HG02759 (cell line): Measurements from ENCODE around the gene TFF3.
A peak's percentile ranks its signal among the peaks of the same experiment; 100 is the strongest.

ENCODE experiments used
- ATAC-seq: cut with Tn5 transposase; IDR thresholded peaks from one replicate; pipeline ENCODE4 v1.9.1; 2021; ENCODE audit warnings: mild to moderate bottlenecking, moderate library complexity; ENCODE audit not compliant: unreplicated experiment

The TFF3 gene

DNA sequence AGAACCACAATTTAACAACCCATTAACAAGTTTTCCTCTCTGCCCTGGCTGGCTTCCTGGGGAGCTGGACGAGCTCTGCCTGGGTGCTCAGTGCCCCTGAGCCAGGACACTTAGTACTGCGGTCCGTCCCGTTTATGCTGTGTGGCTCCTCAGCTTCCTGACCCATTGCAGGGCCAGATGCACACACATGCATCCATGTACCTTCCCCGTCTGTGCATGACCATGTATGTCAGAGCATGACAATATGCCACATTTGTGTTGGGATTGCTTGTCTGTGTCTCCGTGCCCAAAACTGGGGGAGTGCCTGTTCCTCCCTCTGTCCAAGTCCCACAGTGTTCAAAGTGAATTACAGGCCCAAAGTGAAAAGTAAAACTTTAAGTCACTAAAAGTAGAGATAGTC lies 9.7 kb upstream of the TFF3 start:
- no peak for ATAC-seq

GRCh38 chr21:42321845-42322244 lies 6.6 kb upstream of the TFF3 start:
- ATAC-seq, result no peak

DNA sequence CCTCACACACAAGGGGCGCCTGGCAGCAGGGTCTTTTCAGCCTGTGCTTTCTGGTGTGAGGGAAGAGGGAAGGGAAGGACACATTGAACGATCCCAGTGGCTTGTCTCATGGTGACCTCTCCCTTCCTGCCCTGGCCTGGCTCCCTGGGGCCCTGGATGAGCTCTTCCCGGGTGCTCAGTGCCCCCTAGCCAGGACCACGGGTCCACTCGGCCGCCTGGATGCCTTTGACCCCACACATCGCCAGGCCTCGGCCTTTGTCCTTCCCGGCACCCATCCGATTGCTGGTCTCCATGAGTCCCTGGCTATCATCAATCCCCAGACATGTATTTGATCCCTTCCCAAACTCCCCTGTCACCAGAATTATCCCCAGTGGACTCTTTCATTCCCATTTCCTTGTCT lies 6.0 kb upstream of the TFF3 start:
- ATAC-seq, result no peak

- no peak for ATAC-seq
Observed at GRCh38 chr21:42320791-42321190, 5.6 kb upstream of the TFF3 start.

- ATAC-seq, result peak; percentile 6
Observed at GRCh38 chr21:42319851-42320572, 4.8 kb upstream of the TFF3 start.

GRCh38 chr21:42319376-42319775 lies 4.2 kb upstream of the TFF3 start:
- ATAC-seq, result peak; percentile 60

- ATAC-seq, result no peak
Observed at GRCh38 chr21:42317826-42318746, 2.9 kb upstream of the TFF3 start.

GRCh38 chr21:42317341-42317741 lies 2.1 kb upstream of the TFF3 start:
- ATAC-seq, result no peak

- no peak for ATAC-seq
Observed at GRCh38 chr21:42316891-42317290, 1.7 kb upstream of the TFF3 start.

- ATAC-seq, result no peak
Observed at GRCh38 chr21:42314616-42315295, 453 bp downstream of the TFF3 start.

DNA sequence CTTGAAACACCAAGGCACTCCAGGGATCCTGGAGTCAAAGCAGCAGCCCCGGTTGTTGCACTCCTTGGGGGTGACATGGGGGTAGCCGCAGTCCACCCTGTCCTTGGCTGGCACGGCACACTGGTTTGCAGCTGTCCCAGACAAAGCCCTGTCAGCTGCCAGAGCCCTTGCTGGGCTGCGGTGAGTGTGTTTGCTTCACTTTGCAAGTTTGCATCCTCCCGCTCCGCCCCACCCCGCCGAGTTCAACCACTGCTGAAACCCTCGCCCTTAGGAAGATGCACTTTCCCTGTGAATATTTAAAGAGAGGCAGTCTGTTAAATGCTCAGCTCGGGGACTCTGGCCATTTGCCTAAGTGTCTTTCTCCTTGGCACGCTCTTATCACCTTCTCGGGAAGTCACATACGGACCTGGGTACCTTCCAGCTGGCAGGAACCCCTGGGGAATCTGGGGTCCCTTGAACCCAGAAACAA lies 1.7 kb downstream of the TFF3 start:
- ATAC-seq, result no peak

DNA sequence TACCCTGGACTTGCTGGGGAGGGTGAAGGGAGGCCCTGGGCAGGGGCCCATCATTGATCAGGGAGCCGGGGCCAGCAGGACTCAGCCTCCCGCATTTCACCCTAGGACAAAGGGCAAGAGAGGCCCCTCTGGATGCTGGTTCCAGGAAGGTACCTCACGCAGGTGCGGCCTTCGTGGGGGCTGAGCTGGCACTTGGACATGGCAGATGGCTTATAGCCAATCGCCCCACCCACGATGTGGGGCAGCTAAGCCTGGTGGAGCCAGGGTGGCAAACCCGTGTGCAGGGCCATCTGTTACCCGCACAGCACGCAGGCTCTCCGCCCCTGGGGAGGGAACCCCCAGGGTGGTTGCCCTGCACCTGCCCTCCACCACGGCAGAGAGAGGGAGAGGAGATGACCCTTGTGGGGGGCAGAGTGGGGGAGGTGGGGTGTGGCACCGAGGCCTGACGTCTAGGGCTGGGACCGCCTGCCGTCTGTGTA lies 2.5 kb downstream of the TFF3 start:
- ATAC-seq, result no peak

DNA sequence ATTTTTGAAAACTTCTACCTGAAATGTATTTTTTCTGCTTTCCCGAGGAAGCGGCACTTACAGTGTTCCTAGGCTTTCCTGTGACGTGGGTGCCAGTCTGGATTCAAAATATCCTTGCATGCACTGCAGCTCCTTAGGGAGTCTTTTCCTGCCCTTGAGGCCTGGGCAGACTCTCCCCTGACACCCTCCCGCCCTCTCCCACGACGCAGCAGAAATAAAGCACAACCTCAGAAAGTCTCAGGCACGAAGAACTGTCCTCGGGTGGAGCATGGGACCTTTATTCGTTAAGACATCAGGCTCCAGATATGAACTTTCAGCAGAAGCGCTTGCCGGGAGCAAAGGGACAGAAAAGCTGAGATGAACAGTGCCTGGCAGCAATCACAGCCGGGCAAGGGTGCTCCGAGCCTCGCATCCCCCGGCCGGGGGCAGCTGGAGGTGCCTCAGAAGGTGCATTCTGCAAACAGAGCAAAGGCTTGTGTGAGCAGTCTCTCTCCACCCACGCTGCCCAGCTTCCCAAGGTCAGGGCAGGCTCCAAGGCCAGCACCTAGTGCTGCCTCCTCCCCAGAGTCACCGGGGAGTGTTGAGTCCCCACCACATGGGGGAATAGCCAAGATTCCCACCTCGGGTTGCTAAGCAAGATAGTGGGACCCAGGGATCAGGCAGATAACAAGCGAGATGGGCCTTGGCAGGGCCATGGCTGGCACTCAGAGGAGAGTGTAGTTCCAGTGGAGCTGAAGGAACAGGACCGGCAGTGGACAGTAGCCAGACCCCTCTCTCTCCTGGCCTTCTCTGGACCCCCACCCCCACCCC lies 3.2 kb downstream of the TFF3 start:
- ATAC-seq, result no peak

- ATAC-seq, result no peak
Observed at GRCh38 chr21:42311160-42311559, 4.0 kb downstream of the TFF3 start.

GRCh38 chr21:42310411-42311001 lies 4.7 kb downstream of the TFF3 start:
- no peak for ATAC-seq

- no peak for ATAC-seq
Observed at GRCh38 chr21:42309753-42310213, 5.4 kb downstream of the TFF3 start.

DNA sequence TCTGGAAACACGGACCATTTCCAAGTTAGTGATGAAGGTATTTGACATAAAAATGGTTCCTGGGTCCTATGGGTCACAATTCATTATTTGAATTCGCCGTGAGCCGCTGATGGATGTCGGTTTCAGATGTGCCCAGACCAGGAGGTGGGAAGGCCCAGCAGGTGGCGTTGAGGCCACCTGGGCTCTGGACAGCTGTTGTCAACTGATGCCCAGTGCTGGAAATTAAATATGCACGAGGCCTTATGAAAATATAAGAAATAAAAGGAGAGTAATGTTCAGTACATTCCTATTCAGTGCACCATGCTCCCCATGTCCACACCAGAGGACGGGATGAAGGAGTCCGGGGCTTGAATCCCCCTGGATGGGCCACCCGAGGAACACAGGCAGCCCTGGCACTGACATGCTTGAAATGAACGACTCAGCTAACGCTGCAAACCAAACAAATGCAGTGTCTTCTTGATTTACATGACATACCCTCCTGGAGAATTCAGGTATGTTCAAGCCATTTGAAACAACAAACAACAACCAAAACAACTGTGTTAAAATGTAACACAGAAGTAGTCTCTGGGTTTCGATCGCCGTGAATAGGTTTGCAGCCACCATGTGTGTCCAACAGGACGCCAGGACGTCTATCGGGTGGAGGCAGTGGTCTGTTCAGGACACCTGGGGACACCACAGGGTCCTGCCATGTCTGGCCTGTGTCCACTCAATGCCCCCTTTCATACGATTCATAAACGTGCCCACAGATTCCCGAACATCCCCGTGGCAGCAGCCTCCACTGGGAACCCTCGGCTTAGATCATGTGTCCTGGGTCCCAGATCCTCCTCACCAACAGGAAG lies 6.1 kb downstream of the TFF3 start:
- ATAC-seq, result no peak

DNA sequence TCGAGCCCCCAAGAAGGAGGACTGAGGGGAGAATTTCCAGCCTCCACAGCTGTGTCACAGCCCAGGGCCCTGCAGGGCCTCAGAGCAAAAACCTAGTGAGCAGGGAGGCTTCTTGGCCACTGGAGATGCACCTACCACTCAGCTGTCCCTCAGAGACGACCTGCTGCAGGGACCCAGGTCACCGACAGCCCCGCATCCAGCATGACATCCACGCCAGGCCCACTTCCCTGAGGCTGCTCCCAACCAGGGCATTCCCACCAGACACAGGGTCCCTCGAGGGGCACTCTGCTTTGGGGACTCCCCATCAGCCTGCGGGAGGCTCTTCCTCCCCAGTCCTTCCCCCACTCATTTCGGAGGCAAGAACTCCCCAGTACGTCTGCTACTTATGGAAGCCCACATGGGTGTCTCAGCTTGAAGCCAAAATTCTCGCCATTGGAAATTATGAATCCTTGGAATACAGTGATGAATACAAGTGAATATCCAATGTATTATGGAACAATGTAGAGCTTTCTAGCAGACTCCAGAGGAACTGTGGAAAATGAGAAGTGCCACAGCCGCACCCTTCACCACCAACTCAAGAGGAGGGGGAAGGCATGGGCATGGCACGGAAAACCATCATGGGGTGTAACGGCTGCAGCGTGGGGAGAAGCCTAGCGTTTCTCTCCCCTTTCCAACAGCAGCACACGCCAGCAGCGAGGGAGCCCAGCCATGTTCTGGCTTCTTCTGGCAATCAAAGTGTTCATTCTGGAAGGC lies 6.9 kb downstream of the TFF3 start:
- ATAC-seq, result no peak
